H1 (cell line): ENCODE data around the gene RNGTT. TPM values are rescaled to one million over a fixed set of nuclear protein-coding genes. Genes with fewer than 3 reads are reported as not detected.

ENCODE experiments used
- CTCF ChIA-PET: fragments of 300-600 bp; sonication (Branson Sonifier 250); formaldehyde crosslinking; loops from one replicate; lab custom pipeline; 2021; ENCODE audit not compliant: partially characterized antibody; lab: Charles Lee
- POLR2A ChIA-PET: fragments of 300-600 bp; sonication (Branson Sonifier 250); formaldehyde crosslinking; loops from one replicate; lab custom pipeline; 2021; ENCODE audit warnings: inconsistent platforms; ENCODE audit not compliant: partially characterized antibody; lab: Charles Lee
- DNase-seq, 2 experiments: peaks; one replicate each; pipeline versions ENCODE4 v3.0.0 to v3.0.0-alpha.2; 2010 to 2022; ENCODE audit warnings: low spot score in 2 of 2, low read depth in 1 of 2, mixed read lengths in 1 of 2
- FAIRE-seq: peaks from 2 replicates; lab custom pipeline; 2011; peaks lifted over from hg19 to GRCh38; lab: Jason Lieb, UNC
- H2AFZ ChIP-seq: 2 replicates; pipeline ENCODE4 v1.8.1; 2012; ENCODE audit warnings: low read length, inconsistent platforms
- H2AK5ac ChIP-seq: 2 replicates; pipeline ENCODE4 v1.6.1; 2013; ENCODE audit warnings: low read depth, low read length
- H2BK120ac ChIP-seq: replicated peaks from 2 replicates; pipeline ENCODE3; 2013; ENCODE audit warnings: low read depth, low read length, inconsistent platforms
- H2BK12ac ChIP-seq: 2 replicates; pipeline ENCODE4 v1.6.1; 2013; ENCODE audit warnings: low read depth, low read length
- H2BK15ac ChIP-seq: 2 replicates; pipeline ENCODE4 v1.6.1; 2013; ENCODE audit warnings: low read length
- H2BK20ac ChIP-seq: 2 replicates; pipeline ENCODE4 v1.6.1; 2013; ENCODE audit warnings: low read length
- H2BK5ac ChIP-seq: 2 replicates; pipeline ENCODE4 v1.6.1; 2013; ENCODE audit warnings: low read depth, low read length
- H3K14ac ChIP-seq: 2 replicates; pipeline ENCODE4 v1.6.1; 2013; ENCODE audit warnings: inconsistent platforms; ENCODE audit not compliant: insufficient read length
- H3K18ac ChIP-seq: 2 replicates; pipeline ENCODE4 v1.6.1; 2013; ENCODE audit warnings: low read length; ENCODE audit errors: extremely low read depth
- H3K23ac ChIP-seq: 2 replicates; pipeline ENCODE4 v1.6.1; 2013; ENCODE audit warnings: inconsistent platforms; ENCODE audit not compliant: insufficient read length
- H3K23me2 ChIP-seq: 2 replicates; pipeline ENCODE4 v1.6.1; 2013; ENCODE audit warnings: low read depth, low read length
- H3K27ac ChIP-seq: 2 replicates; pipeline ENCODE4 v1.6.1; 2011; ENCODE audit warnings: low read depth, low read length, inconsistent platforms
- H3K27me3 ChIP-seq, 4 experiments: replicated peaks in 1 of 4; 1 replicate in 1 of 4; 2 replicates in 3 of 4; pipeline versions ENCODE4 v1.6.1 to v1.8.1; 2011 to 2013; ENCODE audit warnings: low read length in 3 of 4, mild to moderate bottlenecking in 3 of 4, inconsistent platforms in 2 of 4, mixed read lengths in 2 of 4, moderate library complexity in 1 of 4; ENCODE audit not compliant: control insufficient read depth in 3 of 4, insufficient read depth in 3 of 4; ENCODE audit errors: extremely low read depth in 1 of 4
- H3K36me3 ChIP-seq, 4 experiments: 2 replicates each; pipeline versions ENCODE4 v1.6.1 to v1.8.1; 2011 to 2013; ENCODE audit warnings: mild to moderate bottlenecking in 4 of 4, low read length in 3 of 4, moderate library complexity in 2 of 4, control low read depth in 1 of 4, inconsistent platforms in 1 of 4; ENCODE audit not compliant: insufficient read depth in 4 of 4, control insufficient read depth in 2 of 4
- H3K4ac ChIP-seq: replicated peaks from 2 replicates; pipeline ENCODE3; 2013; ENCODE audit warnings: low read length, low read depth, mixed read lengths, inconsistent platforms; ENCODE audit not compliant: insufficient read length
- H3K4me1 ChIP-seq, 4 experiments: replicated peaks in 1 of 4; 1 replicate in 1 of 4; 2 replicates in 3 of 4; pipeline versions ENCODE4 v1.6.1 to v1.8.1; 2011 to 2013; ENCODE audit warnings: low read length in 3 of 4, inconsistent platforms in 2 of 4, mixed read lengths in 1 of 4; ENCODE audit not compliant: insufficient read depth in 4 of 4, control insufficient read depth in 3 of 4
- H3K4me2 ChIP-seq, 2 experiments: 2 replicates each; pipeline versions ENCODE4 v1.6.1 to v1.8.1; 2011 to 2013; ENCODE audit warnings: low read depth in 2 of 2, low read length in 2 of 2, control low read depth in 1 of 2, inconsistent platforms in 1 of 2, mild to moderate bottlenecking in 1 of 2; ENCODE audit not compliant: insufficient read depth in 1 of 2
- H3K4me3 ChIP-seq, 4 experiments: fragments of 200-600, 300-600 bp in 1 of 4; sonication (generic), shearing (Covaris generic), sonication (Bioruptor Twin) in 1 of 4; 2 replicates each; pipeline versions ENCODE4 v1.5.1 to v1.8.1; 2011 to 2016; ENCODE audit warnings: low read length in 4 of 4, low read depth in 3 of 4, control low read depth in 2 of 4, inconsistent platforms in 2 of 4, mild to moderate bottlenecking in 2 of 4, mixed read lengths in 1 of 4, moderate library complexity in 1 of 4; ENCODE audit not compliant: insufficient read depth in 2 of 4; ENCODE audit errors: extremely low read depth in 1 of 4
- H3K56ac ChIP-seq: replicated peaks from 2 replicates; pipeline ENCODE3; 2013; ENCODE audit warnings: low read depth, mild to moderate bottlenecking, mixed read lengths, low read length, inconsistent platforms; ENCODE audit not compliant: insufficient read length
- H3K79me1 ChIP-seq: 2 replicates; pipeline ENCODE4 v1.6.1; 2013; ENCODE audit warnings: low read depth, low read length, control low read depth
- H3K79me2 ChIP-seq, 2 experiments: 2 replicates each; pipeline versions ENCODE4 v1.6.1 to v1.8.1; 2012 to 2013; ENCODE audit warnings: low read length in 2 of 2, mild to moderate bottlenecking in 2 of 2, inconsistent platforms in 1 of 2; ENCODE audit not compliant: insufficient read depth in 2 of 2, control insufficient read depth in 1 of 2
- H3K9ac ChIP-seq, 4 experiments: replicated peaks in 1 of 4; 1 replicate in 1 of 4; 2 replicates in 3 of 4; pipeline versions ENCODE4 v1.6.1 to v1.8.1; 2011 to 2013; ENCODE audit warnings: low read depth in 3 of 4, low read length in 3 of 4, control low read depth in 2 of 4, mild to moderate bottlenecking in 2 of 4, moderate library complexity in 2 of 4, inconsistent platforms in 1 of 4; ENCODE audit errors: extremely low read depth in 1 of 4
- H3K9me3 ChIP-seq, 2 experiments: 2 replicates each; pipeline versions ENCODE4 v1.6.1 to v1.8.1; 2012 to 2013; ENCODE audit warnings: mild to moderate bottlenecking in 2 of 2, moderate library complexity in 2 of 2, control low read depth in 1 of 2, inconsistent platforms in 1 of 2, low read depth in 1 of 2, low read length in 1 of 2, mixed read lengths in 1 of 2; ENCODE audit not compliant: insufficient read depth in 2 of 2
- H4K20me1 ChIP-seq, 2 experiments: replicated peaks in 1 of 2; 2 replicates each; pipeline versions ENCODE3 to v1.8.1; 2011 to 2013; ENCODE audit warnings: inconsistent platforms in 2 of 2, low read length in 2 of 2, mild to moderate bottlenecking in 1 of 2; ENCODE audit not compliant: insufficient read depth in 2 of 2, control insufficient read depth in 1 of 2
- H4K5ac ChIP-seq: 2 replicates; pipeline ENCODE4 v1.6.1; 2013; ENCODE audit warnings: low read length, low read depth, mixed read lengths, inconsistent platforms; ENCODE audit not compliant: insufficient read length
- H4K8ac ChIP-seq: 2 replicates; pipeline ENCODE4 v1.8.0; 2013; ENCODE audit warnings: mild to moderate bottlenecking, moderate library complexity, low read length, inconsistent platforms; ENCODE audit not compliant: insufficient read depth; ENCODE audit errors: extremely low read depth
- H4K91ac ChIP-seq: replicated peaks from 2 replicates; pipeline ENCODE3; 2013; ENCODE audit warnings: low read length, mixed read lengths, inconsistent platforms; ENCODE audit not compliant: insufficient read length
- POLR2AphosphoS5 ChIP-seq: IDR thresholded peaks from 2 replicates; pipeline ENCODE4 v1.6.1; 2011; ENCODE audit warnings: low read depth, low read length
- WGBS, 2 experiments: shearing (Covaris generic) in 1 of 2; methylation state at CpG; one replicate each; pipeline versions ENCODE4 v1.1.6 to v1.1.7; 2013 to 2015; ENCODE audit warnings: low lambda C conversion rate in 2 of 2, mixed read lengths in 2 of 2, inconsistent platforms in 1 of 2, low coverage in 1 of 2, missing lambda C conversion rate in 1 of 2; ENCODE audit not compliant: insufficient replicate concordance in 2 of 2, insufficient coverage in 1 of 2, insufficient read length in 1 of 2; ENCODE audit errors: extremely low coverage in 1 of 2, missing lambda C conversion rate in 1 of 2; 5-methylcytosine and 5-hydroxymethylcytosine counted together
- polyA plus RNA-seq, 7 experiments: library from polyadenylated mRNA; depleted of rRNA in 3 of 7; stranded (reverse) in 5 of 7; unstranded in 2 of 7; fragments of >200 nt in 5 of 7; fragments of 200-250 nt in 2 of 7; gene quantifications; 1 replicate in 5 of 7; 2 replicates in 1 of 7; 4 replicates in 1 of 7; pipeline versions ENCODE4 v1.2.1 to v1.2.3, GENCODE V29; 2011 to 2013; ENCODE audit warnings: missing spikeins in 2 of 7, mixed read lengths in 2 of 7
- total RNA-seq: library from RNA; stranded (reverse); fragmentation: NEBNext Ultra II Directional; extraction: Animal tissue kit (Norgen Biotek cat#: 25700); gene quantifications from 2 replicates; pipeline ENCODE4 v1.2.1, GENCODE V29; 2021
- TF ChIP-seq, protein P1 (sequence below), 3 experiments: IDR thresholded peaks; 1 replicate in 2 of 3; 2 replicates in 1 of 3; pipeline versions ENCODE4 v1.5.1 to v1.6.1; 2011; ENCODE audit warnings: low read length in 3 of 3, mild to moderate bottlenecking in 3 of 3, inconsistent platforms in 2 of 3, low read depth in 1 of 3, moderate library complexity in 1 of 3; ENCODE audit not compliant: insufficient read depth in 1 of 3; ENCODE audit errors: control extremely low read depth in 1 of 3

RNGTT gene
- total and polyA plus RNA-seq, 2 of the 8 experiments (the other 6 are each of a cell fraction or from before 2014, with no cell fraction given): 3.6 to 21.2 TPM

DNA sequence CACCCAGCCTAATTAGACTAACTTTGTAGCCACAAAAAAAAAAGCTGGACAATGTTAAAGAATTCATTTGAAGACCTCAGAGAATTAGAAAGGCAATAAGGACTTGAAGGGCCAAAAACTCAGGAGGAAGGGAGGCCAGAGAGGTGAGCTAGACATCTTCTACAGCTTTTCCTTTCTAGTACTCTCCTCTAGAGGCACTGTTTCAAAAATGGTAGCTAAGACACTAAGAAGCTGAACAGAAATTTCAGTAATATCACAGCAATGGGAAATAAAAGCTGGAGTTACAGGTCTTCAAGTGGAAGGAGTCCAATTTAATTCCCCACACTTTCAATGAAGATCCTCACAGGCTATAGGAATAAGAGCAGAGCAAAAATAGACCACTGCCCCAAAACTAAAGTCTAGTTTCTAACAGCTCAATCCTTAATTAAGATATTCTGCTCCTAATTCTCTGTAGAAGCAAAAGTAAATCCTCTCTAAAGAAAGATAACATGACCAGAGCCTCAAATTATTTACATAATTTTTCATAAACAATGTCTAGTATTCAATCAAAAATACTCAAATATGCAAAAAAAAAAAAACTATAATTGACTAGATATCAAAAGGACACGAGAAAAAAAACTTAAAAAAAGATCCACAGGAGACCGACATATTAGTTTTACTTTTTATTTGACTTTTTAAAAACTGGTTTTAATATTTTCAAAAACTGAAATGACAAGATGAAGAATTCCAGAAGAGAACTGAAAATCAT is 63.7 kb downstream of the RNGTT start:
- Histone ChIP-seq H2BK120ac (no peak overlapping the region), H2BK12ac (no peak overlapping the region), H4K8ac (no peak overlapping the region), H4K20me1 (no peaks in the 10 kb centered on the region), H3K27ac (no peak overlapping the region), H3K18ac (no peak overlapping the region), H3K23ac (no peak overlapping the region), H2BK20ac (no peak overlapping the region), H2BK15ac (no peak overlapping the region), H3K36me3 (peaks cover 0 to 10% (median 0%) of the 10 kb centered on the region in 4 experiments; a peak in 3 of 8 replicates), H3K56ac (no peak overlapping the region), H2AFZ (no peak overlapping the region), H3K27me3 (no peaks in the 10 kb centered on the region), H4K91ac (no peak overlapping the region), H3K23me2 (no peaks in the 10 kb centered on the region), H3K79me2 (no peaks in the 10 kb centered on the region), H3K9ac (no peak overlapping the region), H4K5ac (no peak overlapping the region), H3K4me3 (no peak overlapping the region), H2AK5ac (no peak overlapping the region), H3K79me1 (no peaks in the 10 kb centered on the region), H3K4me2 (no peak overlapping the region), H3K14ac (no peak overlapping the region), H2BK5ac (no peak overlapping the region), H3K4me1 (peaks cover 0 to 3% (median 0%) of the 10 kb centered on the region in 4 experiments; a peak in 1 of 7 replicates), H3K4ac (no peak overlapping the region), H3K9me3 (no peaks in the 10 kb centered on the region)
- CTCF ChIA-PET: interaction anchor here (0.6 to 2.4 kb wide), 21 partner anchors 8 to 1237 kb away, joined by 3 to 11 read pairs (median 4); no protein-coding TSS in a partner anchor
- TF ChIP-seq, protein P1, sequence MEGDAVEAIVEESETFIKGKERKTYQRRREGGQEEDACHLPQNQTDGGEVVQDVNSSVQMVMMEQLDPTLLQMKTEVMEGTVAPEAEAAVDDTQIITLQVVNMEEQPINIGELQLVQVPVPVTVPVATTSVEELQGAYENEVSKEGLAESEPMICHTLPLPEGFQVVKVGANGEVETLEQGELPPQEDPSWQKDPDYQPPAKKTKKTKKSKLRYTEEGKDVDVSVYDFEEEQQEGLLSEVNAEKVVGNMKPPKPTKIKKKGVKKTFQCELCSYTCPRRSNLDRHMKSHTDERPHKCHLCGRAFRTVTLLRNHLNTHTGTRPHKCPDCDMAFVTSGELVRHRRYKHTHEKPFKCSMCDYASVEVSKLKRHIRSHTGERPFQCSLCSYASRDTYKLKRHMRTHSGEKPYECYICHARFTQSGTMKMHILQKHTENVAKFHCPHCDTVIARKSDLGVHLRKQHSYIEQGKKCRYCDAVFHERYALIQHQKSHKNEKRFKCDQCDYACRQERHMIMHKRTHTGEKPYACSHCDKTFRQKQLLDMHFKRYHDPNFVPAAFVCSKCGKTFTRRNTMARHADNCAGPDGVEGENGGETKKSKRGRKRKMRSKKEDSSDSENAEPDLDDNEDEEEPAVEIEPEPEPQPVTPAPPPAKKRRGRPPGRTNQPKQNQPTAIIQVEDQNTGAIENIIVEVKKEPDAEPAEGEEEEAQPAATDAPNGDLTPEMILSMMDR (IDR thresholded peaks at IDR 0.05; ENCODE audit: control extremely low read depth in 1 of 3, insufficient read depth in 1 of 3, low read depth in 1 of 3, low read length in 3 of 3): peak in 1 of 3 experiments; percentile 49; a peak in 1 of 4 replicates
- TF ChIP-seq POLR2AphosphoS5: no peak
- DNase-seq (no peak), FAIRE-seq (peak; percentile 92)
- POLR2A ChIA-PET: interaction anchor here (0.6 kb wide), 1 partner anchor 1612 kb away, joined by 3 read pairs; no protein-coding TSS in a partner anchor
- WGBS, 2 experiments: 88% methylated on average over 2 of the region's 2 CpGs; no CpG with 5 or more reads in 1 of the 2 experiments
